MM.1S (cell line): ENCODE measurements around the gene ADAM23.

Experiments used
- EZH2 ChIP-seq: fragments of 300-600 bp; sonication (generic); optimal IDR thresholded peaks from 2 replicates; pipeline ENCODE3; 2017; ENCODE audit warnings: low read depth, mild to moderate bottlenecking, antibody characterized with exemption, low read length, mixed read lengths
- EZH2phosphoT487 ChIP-seq: fragments of 300-600 bp; sonication (generic); IDR thresholded peaks from 2 replicates; pipeline ENCODE4 v1.6.1; 2018; ENCODE audit warnings: antibody characterized with exemption, low read length
- TF ChIP-seq, protein P1 (sequence below): fragments of 300-600 bp; sonication (generic); IDR thresholded peaks from 2 replicates; pipeline ENCODE4 v1.5.1; 2016; ENCODE audit warnings: antibody characterized with exemption, low read length, mixed read lengths

DNA sequence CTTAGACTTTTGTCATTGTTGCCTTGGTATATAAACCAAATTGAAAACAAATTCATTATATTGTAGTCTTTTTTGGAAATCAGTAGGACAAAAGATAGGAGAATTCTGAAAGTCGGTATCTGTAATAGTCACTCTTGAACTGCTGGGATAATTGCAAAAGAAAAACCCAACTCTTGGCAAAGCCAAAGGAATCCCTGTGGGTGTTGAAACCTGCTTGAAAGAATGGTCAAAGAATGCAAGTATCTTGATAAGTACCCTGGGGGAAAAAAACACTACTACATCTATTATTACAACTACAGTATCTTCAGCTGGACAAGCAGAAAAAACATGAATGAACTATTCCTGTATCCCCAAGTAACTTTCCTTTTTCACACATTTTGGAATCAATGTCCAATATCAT is 191.7 kb downstream of the ADAM23 start:
- TF ChIP-seq, protein P1, sequence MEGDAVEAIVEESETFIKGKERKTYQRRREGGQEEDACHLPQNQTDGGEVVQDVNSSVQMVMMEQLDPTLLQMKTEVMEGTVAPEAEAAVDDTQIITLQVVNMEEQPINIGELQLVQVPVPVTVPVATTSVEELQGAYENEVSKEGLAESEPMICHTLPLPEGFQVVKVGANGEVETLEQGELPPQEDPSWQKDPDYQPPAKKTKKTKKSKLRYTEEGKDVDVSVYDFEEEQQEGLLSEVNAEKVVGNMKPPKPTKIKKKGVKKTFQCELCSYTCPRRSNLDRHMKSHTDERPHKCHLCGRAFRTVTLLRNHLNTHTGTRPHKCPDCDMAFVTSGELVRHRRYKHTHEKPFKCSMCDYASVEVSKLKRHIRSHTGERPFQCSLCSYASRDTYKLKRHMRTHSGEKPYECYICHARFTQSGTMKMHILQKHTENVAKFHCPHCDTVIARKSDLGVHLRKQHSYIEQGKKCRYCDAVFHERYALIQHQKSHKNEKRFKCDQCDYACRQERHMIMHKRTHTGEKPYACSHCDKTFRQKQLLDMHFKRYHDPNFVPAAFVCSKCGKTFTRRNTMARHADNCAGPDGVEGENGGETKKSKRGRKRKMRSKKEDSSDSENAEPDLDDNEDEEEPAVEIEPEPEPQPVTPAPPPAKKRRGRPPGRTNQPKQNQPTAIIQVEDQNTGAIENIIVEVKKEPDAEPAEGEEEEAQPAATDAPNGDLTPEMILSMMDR = no peak
- TF ChIP-seq EZH2phosphoT487 (no peak), EZH2 (no peak)
